ENCODE measurements around the gene SLC38A2. TPM values are rescaled to one million over a fixed set of nuclear protein-coding genes. Genes with fewer than 3 reads are reported as not detected.

The SLC38A2 gene
- total and polyA plus RNA-seq, 9 donors = 66.1 to 130 (median 104) TPM

DNA sequence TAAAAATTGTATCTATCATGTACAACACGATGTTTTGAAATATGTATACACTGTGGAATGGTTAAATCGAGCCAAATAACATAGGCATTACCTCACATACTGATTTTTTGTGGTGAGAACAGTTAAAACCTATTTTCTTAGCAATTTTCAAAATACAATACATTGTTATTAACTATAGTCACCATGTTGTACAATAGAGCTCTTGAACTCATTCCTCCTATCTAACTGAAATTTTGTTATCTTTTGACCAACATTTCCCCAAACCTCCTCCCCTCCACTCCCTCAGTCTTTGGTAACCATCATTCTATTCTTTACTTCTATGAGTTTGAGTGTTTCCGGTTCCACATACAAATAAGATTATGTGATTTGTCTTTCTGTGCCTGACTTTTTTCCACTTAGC, 6.8 kb upstream of the SLC38A2 start:
- no peaks in the 10 kb centered on the region for H3K27me3 ChIP-seq (ENCODE audit: control insufficient read depth, insufficient read depth, low read length)
- no peak overlapping the region for H3K4me3 ChIP-seq (ENCODE audit: low read length)
- H3K27ac ChIP-seq (ENCODE audit: low read length) = no peak overlapping the region
- DNase-seq = no peak
- H3K4me1 ChIP-seq (ENCODE audit: control insufficient read depth, insufficient read depth, low read length) = peaks cover 4% of the 10 kb centered on the region
- no peaks in the 10 kb centered on the region for H3K9me3 ChIP-seq (replicated peaks; ENCODE audit: control insufficient read depth, low read depth, low read length)
- no CpG with 5 or more reads among the region's 3 CpGs for WGBS (ENCODE audit: insufficient coverage)
- H3K36me3 ChIP-seq (ENCODE audit: control insufficient read depth, insufficient read depth, low read length) = no peaks in the 10 kb centered on the region

- no peak for DNase-seq
- WGBS (ENCODE audit: insufficient coverage) = 100% methylated on average over 1 of the region's 1 CpG
- Histone ChIP-seq H3K27ac (ENCODE audit: low read length) (no peak overlapping the region), H3K27me3 (ENCODE audit: control insufficient read depth, insufficient read depth, low read length) (no peaks in the 10 kb centered on the region), H3K4me1 (ENCODE audit: control insufficient read depth, insufficient read depth, low read length) (peaks cover 8% of the 10 kb centered on the region), H3K4me3 (ENCODE audit: low read length) (no peak overlapping the region), H3K9me3 (replicated peaks; ENCODE audit: control insufficient read depth, low read depth, low read length) (no peaks in the 10 kb centered on the region), H3K36me3 (ENCODE audit: control insufficient read depth, insufficient read depth, low read length) (no peaks in the 10 kb centered on the region)
Observed at GRCh38 chr12:46378530-46378929, 6.0 kb upstream of the SLC38A2 start.

DNA sequence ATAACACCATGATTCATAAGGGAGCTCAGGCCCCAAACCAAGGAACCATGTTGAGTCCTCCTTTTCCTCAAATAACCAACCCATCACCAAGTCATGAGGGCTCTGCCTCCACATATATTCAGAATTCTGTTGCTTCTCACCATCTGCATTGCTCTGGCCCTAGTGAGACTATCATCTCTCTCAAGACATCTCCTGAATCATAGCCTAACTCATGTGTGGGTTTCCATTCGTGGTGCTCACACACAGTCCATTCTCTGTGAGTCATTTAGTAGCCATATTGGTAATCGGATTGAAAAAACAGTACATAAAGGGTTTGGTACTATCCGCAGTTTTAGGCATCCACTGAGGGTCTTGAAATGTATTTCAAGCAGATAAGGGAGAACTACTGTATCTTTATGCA, 5.1 kb upstream of the SLC38A2 start:
- Histone ChIP-seq H3K27ac (ENCODE audit: low read length) (no peak overlapping the region), H3K27me3 (ENCODE audit: control insufficient read depth, insufficient read depth, low read length) (no peaks in the 10 kb centered on the region), H3K9me3 (replicated peaks; ENCODE audit: control insufficient read depth, low read depth, low read length) (no peaks in the 10 kb centered on the region), H3K36me3 (ENCODE audit: control insufficient read depth, insufficient read depth, low read length) (no peaks in the 10 kb centered on the region), H3K4me1 (ENCODE audit: control insufficient read depth, insufficient read depth, low read length) (peaks cover 14% of the 10 kb centered on the region), H3K4me3 (ENCODE audit: low read length) (no peak overlapping the region)
- no CpG with 5 or more reads among the region's 3 CpGs for WGBS (ENCODE audit: insufficient coverage)
- no peak for DNase-seq

DNA sequence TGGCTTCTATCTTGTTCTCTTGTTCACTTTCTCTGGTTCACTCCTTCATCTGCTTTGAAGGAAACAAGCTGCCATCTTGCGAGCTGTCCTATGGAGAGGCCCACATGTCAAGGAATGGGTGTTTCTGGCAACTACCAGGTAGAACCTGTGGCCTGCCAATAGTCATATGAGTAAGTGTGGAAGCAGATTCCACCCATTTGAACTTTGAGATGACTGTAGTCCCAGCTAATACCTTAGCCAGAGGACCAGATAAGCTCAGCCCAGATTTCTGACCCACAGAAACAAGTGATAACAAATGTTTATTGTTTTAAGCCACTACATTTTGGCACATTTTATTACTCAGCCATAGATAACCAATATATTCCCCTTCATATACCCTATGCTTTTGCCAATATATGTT, 4.0 kb upstream of the SLC38A2 start:
- 80% methylated on average over 1 of the region's 1 CpG for WGBS (ENCODE audit: insufficient coverage)
- Histone ChIP-seq H3K9me3 (replicated peaks; ENCODE audit: control insufficient read depth, low read depth, low read length) (no peaks in the 10 kb centered on the region), H3K4me3 (ENCODE audit: low read length) (no peak overlapping the region), H3K4me1 (ENCODE audit: control insufficient read depth, insufficient read depth, low read length) (peaks cover 10% of the 10 kb centered on the region), H3K36me3 (ENCODE audit: control insufficient read depth, insufficient read depth, low read length) (no peaks in the 10 kb centered on the region), H3K27me3 (ENCODE audit: control insufficient read depth, insufficient read depth, low read length) (no peaks in the 10 kb centered on the region), H3K27ac (ENCODE audit: low read length) (no peak overlapping the region)
- no peak for DNase-seq

DNA sequence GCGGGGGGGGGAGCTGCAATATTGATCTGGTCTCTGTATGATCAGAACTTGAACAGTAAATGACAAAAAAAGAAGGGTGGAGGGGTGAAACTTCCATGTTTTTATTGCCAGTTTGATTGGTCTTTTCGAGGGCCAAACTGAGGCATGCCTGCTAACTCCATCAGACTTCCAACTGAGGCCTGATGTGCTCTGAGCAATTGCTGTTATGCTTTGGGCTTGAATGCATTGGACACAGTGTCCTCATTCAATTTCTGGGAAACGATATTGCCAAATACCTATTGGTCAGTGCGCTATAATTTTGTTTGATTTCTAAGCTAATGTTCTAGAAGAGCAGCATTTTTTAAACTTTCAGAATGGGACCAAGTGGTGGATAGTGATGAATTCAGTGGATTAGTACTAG, 2.1 kb upstream of the SLC38A2 start:
- Histone ChIP-seq H3K36me3 (ENCODE audit: control insufficient read depth, insufficient read depth, low read length) (peaks cover 8% of the 10 kb centered on the region), H3K4me1 (ENCODE audit: control insufficient read depth, insufficient read depth, low read length) (peaks cover 10% of the 10 kb centered on the region), H3K4me3 (ENCODE audit: low read length) (no peak overlapping the region), H3K27ac (ENCODE audit: low read length) (no peak overlapping the region), H3K27me3 (ENCODE audit: control insufficient read depth, insufficient read depth, low read length) (no peaks in the 10 kb centered on the region), H3K9me3 (replicated peaks; ENCODE audit: control insufficient read depth, low read depth, low read length) (no peaks in the 10 kb centered on the region)
- DNase-seq = no peak
- WGBS (ENCODE audit: insufficient coverage) = 86% methylated on average over 4 of the region's 4 CpGs

- peaks cover 14% of the 10 kb centered on the region for H3K4me1 ChIP-seq (ENCODE audit: control insufficient read depth, insufficient read depth, low read length)
- DNase-seq = no peak
- H3K9me3 ChIP-seq (replicated peaks; ENCODE audit: control insufficient read depth, low read depth, low read length) = no peaks in the 10 kb centered on the region
- no peak overlapping the region for H3K27ac ChIP-seq (ENCODE audit: low read length)
- H3K36me3 ChIP-seq (ENCODE audit: control insufficient read depth, insufficient read depth, low read length) = peaks cover 12% of the 10 kb centered on the region
- H3K4me3 ChIP-seq (ENCODE audit: low read length) = no peak overlapping the region
- no CpG with 5 or more reads among the region's 1 CpG for WGBS (ENCODE audit: insufficient coverage)
- no peaks in the 10 kb centered on the region for H3K27me3 ChIP-seq (ENCODE audit: control insufficient read depth, insufficient read depth, low read length)
Observed at GRCh38 chr12:46374310-46374709, 1.7 kb upstream of the SLC38A2 start.

GRCh38 chr12:46373301-46374296, 1.0 kb upstream of the SLC38A2 start:
- Histone ChIP-seq H3K27ac (ENCODE audit: low read length) (peak overlapping the region; percentile 96), H3K4me1 (ENCODE audit: control insufficient read depth, insufficient read depth, low read length) (peaks cover 15% of the 10 kb centered on the region), H3K4me3 (ENCODE audit: low read length) (peak overlapping the region; percentile 65), H3K36me3 (ENCODE audit: control insufficient read depth, insufficient read depth, low read length) (peaks cover 15% of the 10 kb centered on the region), H3K27me3 (ENCODE audit: control insufficient read depth, insufficient read depth, low read length) (no peaks in the 10 kb centered on the region), H3K9me3 (replicated peaks; ENCODE audit: control insufficient read depth, low read depth, low read length) (no peaks in the 10 kb centered on the region)
- peak; percentile 77 for DNase-seq
- 30% methylated on average over 32 of the region's 37 CpGs for WGBS (ENCODE audit: insufficient coverage)

- peak; percentile 73 for DNase-seq
- Histone ChIP-seq H3K9me3 (replicated peaks; ENCODE audit: control insufficient read depth, low read depth, low read length) (no peaks in the 10 kb centered on the region), H3K4me3 (ENCODE audit: low read length) (peak overlapping the region; percentile 65), H3K4me1 (ENCODE audit: control insufficient read depth, insufficient read depth, low read length) (peaks cover 22% of the 10 kb centered on the region), H3K27me3 (ENCODE audit: control insufficient read depth, insufficient read depth, low read length) (no peaks in the 10 kb centered on the region), H3K36me3 (ENCODE audit: control insufficient read depth, insufficient read depth, low read length) (peaks cover 26% of the 10 kb centered on the region), H3K27ac (ENCODE audit: low read length) (peak overlapping the region; percentile 92)
- WGBS (ENCODE audit: insufficient coverage) = under 1% methylated on average over 72 of the region's 74 CpGs
Observed at GRCh38 chr12:46371718-46372543, 642 bp downstream of the SLC38A2 start.

GRCh38 chr12:46370792-46371717, 1.5 kb downstream of the SLC38A2 start:
- peak overlapping the region; percentile 92 for H3K27ac ChIP-seq (ENCODE audit: low read length)
- peaks cover 22% of the 10 kb centered on the region for H3K4me1 ChIP-seq (ENCODE audit: control insufficient read depth, insufficient read depth, low read length)
- peak overlapping the region; percentile 65 for H3K4me3 ChIP-seq (ENCODE audit: low read length)
- no peaks in the 10 kb centered on the region for H3K9me3 ChIP-seq (replicated peaks; ENCODE audit: control insufficient read depth, low read depth, low read length)
- under 1% methylated on average over 34 of the region's 54 CpGs for WGBS (ENCODE audit: insufficient coverage)
- peak; percentile 94 for DNase-seq
- H3K36me3 ChIP-seq (ENCODE audit: control insufficient read depth, insufficient read depth, low read length) = peaks cover 34% of the 10 kb centered on the region
- H3K27me3 ChIP-seq (ENCODE audit: control insufficient read depth, insufficient read depth, low read length) = no peaks in the 10 kb centered on the region

Data from muscle of leg (tissue), 11 donors.